GM18499 (cell line): ENCODE results near the gene ASB6.
A peak's percentile ranks its signal among the peaks of the same experiment; 100 is the strongest.

Experiments
- ATAC-seq: cut with Tn5 transposase; IDR thresholded peaks from one replicate; pipeline ENCODE4 v1.9.1; 2021; ENCODE audit warnings: moderate number of reproducible peaks; ENCODE audit not compliant: insufficient read depth, unreplicated experiment

The ASB6 gene

GRCh38 chr9:129641750-129642585 is at the start of gene ASB6:
Gene ASB6, minus strand, starts transcription at chr9:129642151. Its CDS starts 152 bp downstream, at chr9:129641999.
- peak; percentile 51 for ATAC-seq

- ATAC-seq = no peak
Observed at GRCh38 chr9:129688285-129689043, 46.5 kb upstream of the ASB6 start.

GRCh38 chr9:129687391-129687790 is 45.4 kb upstream of the ASB6 start:
- ATAC-seq = no peak

- ATAC-seq = no peak
Observed at GRCh38 chr9:129686736-129687135, 44.8 kb upstream of the ASB6 start.

- no peak for ATAC-seq
Observed at GRCh38 chr9:129685933-129686259, 43.9 kb upstream of the ASB6 start.

- no peak for ATAC-seq
Observed at GRCh38 chr9:129685220-129685932, 43.4 kb upstream of the ASB6 start.

GRCh38 chr9:129682381-129682780 is 40.4 kb upstream of the ASB6 start:
- ATAC-seq = no peak

- ATAC-seq = no peak
Observed at GRCh38 chr9:129681924-129682323, 40.0 kb upstream of the ASB6 start.

GRCh38 chr9:129679537-129679936 is 37.6 kb upstream of the ASB6 start:
- ATAC-seq = no peak

- ATAC-seq = no peak
Observed at GRCh38 chr9:129678844-129679243, 36.9 kb upstream of the ASB6 start.

GRCh38 chr9:129677456-129677855 is 35.5 kb upstream of the ASB6 start:
- ATAC-seq = no peak

- ATAC-seq = no peak
Observed at GRCh38 chr9:129676975-129677374, 35.0 kb upstream of the ASB6 start.

GRCh38 chr9:129676287-129676686 is 34.3 kb upstream of the ASB6 start:
- ATAC-seq = no peak

- ATAC-seq = no peak
Observed at GRCh38 chr9:129675620-129676019, 33.7 kb upstream of the ASB6 start.

- no peak for ATAC-seq
Observed at GRCh38 chr9:129674229-129674628, 32.3 kb upstream of the ASB6 start.

GRCh38 chr9:129673602-129674001 is 31.7 kb upstream of the ASB6 start:
- ATAC-seq = no peak

- ATAC-seq = no peak
Observed at GRCh38 chr9:129672702-129673101, 30.8 kb upstream of the ASB6 start.

GRCh38 chr9:129671519-129671918 is 29.6 kb upstream of the ASB6 start:
- no peak for ATAC-seq

- no peak for ATAC-seq
Observed at GRCh38 chr9:129671065-129671464, 29.1 kb upstream of the ASB6 start.

- ATAC-seq = no peak
Observed at GRCh38 chr9:129669946-129670345, 28.0 kb upstream of the ASB6 start.

GRCh38 chr9:129669141-129669718 is 27.3 kb upstream of the ASB6 start:
- ATAC-seq = no peak
